Panc1 (cell line): ENCODE measurements around the gene VPS37B. TPM values are rescaled to one million over a fixed set of nuclear protein-coding genes. Genes with fewer than 3 reads are reported as not detected.

Experiments used
- ATAC-seq: fragments of 200-7000 bp; cut with Tn5 transposase; 2 replicates; pipeline ENCODE4 v1.9.1; 2020; ENCODE audit warnings: mild to moderate bottlenecking, moderate library complexity
- BruUV-seq: library from RNA; stranded (reverse); fragments of 400-500 nt; replicated peaks from 2 replicates; lab custom pipeline; 2021; lab: Mats Ljungman, UMichigan
- CTCF ChIA-PET: fragments of 300-600 bp; sonication (Branson Sonifier 250); formaldehyde crosslinking; loops from one replicate; lab custom pipeline; 2022; ENCODE audit warnings: antibody characterized with exemption; lab: Charles Lee
- POLR2A ChIA-PET: fragments of 300-600 bp; sonication (Branson Sonifier 250); formaldehyde crosslinking; loops from one replicate; lab custom pipeline; 2022; ENCODE audit warnings: antibody characterized with exemption; lab: Charles Lee
- DNase-seq: peaks from one replicate; pipeline ENCODE4 v3.0.0-alpha.2; 2010; ENCODE audit warnings: low read depth, low spot score
- H3K27ac ChIP-seq: 2 replicates; pipeline ENCODE4 v1.5.1; 2011; ENCODE audit warnings: mild to moderate bottlenecking, low read length, inconsistent platforms
- H3K27me3 ChIP-seq: fragments of 200-500 bp; sonication (Bioruptor generic); 2 replicates; pipeline ENCODE4 v1.6.0; 2014; ENCODE audit warnings: low read length, inconsistent platforms; ENCODE audit not compliant: control insufficient read depth, insufficient read depth
- H3K36me3 ChIP-seq: fragments of 200-500 bp; sonication (Bioruptor generic); 2 replicates; pipeline ENCODE4 v1.5.1; 2014; ENCODE audit warnings: inconsistent platforms, mild to moderate bottlenecking, low read length, moderate library complexity; ENCODE audit not compliant: control insufficient read depth, insufficient read depth
- H3K4me1 ChIP-seq: 2 replicates; pipeline ENCODE4 v1.5.1; 2011; ENCODE audit warnings: inconsistent platforms, mild to moderate bottlenecking, low read length, moderate library complexity; ENCODE audit not compliant: control insufficient read depth, insufficient read depth
- H3K4me3 ChIP-seq, 2 experiments: 2 replicates each; pipeline ENCODE4 v1.5.1; 2011 to 2012; ENCODE audit warnings: low read depth in 2 of 2, low read length in 2 of 2, mild to moderate bottlenecking in 2 of 2, inconsistent platforms in 1 of 2, moderate library complexity in 1 of 2
- H3K9me3 ChIP-seq: fragments of 200-500 bp; sonication (Bioruptor generic); 2 replicates; pipeline ENCODE4 v1.5.1; 2014; ENCODE audit warnings: low read depth, mild to moderate bottlenecking, inconsistent platforms, low read length, moderate library complexity; ENCODE audit not compliant: control insufficient read depth, insufficient read depth
- CTCF ChIP-seq: fragments of 450-650 bp; IDR thresholded peaks from 2 replicates; pipeline ENCODE4 v1.5.1; 2017; ENCODE audit warnings: mild to moderate bottlenecking
- POLR2AphosphoS5 ChIP-seq: IDR thresholded peaks from 2 replicates; pipeline ENCODE4 v1.6.1; 2012; ENCODE audit warnings: mild to moderate bottlenecking, low read depth, low read length, moderate library complexity
- REST ChIP-seq, 2 experiments: IDR thresholded peaks; 2 replicates each; pipeline ENCODE4 v1.6.1; 2011 to 2012; ENCODE audit warnings: low read depth in 2 of 2, control low read depth in 1 of 2, low read length in 1 of 2, mild to moderate bottlenecking in 1 of 2, moderate library complexity in 1 of 2; ENCODE audit not compliant: insufficient read depth in 1 of 2
- SIN3A ChIP-seq: IDR thresholded peaks from 2 replicates; pipeline ENCODE4 v1.6.1; 2012; ENCODE audit warnings: low read depth, mild to moderate bottlenecking, low read length, moderate library complexity, borderline replicate concordance; ENCODE audit not compliant: insufficient read depth
- TCF7L2 ChIP-seq: IDR thresholded peaks from 2 replicates; pipeline ENCODE4 v1.6.1; 2011; ENCODE audit warnings: mild to moderate bottlenecking, low read depth, low read length, inconsistent platforms
- in situ Hi-C: cut with HindIII; loops from 2 replicates; pipeline ENCODE4 v1.10.0; 2016; ENCODE audit warnings: low sequenced_read_pairs, low pct_unique_long_range_greater_than_20kb
- intact Hi-C: fragments of 100-400 bp; cut with micrococcal nuclease; formaldehyde crosslinking; loops from one replicate; pipeline ENCODE4 v1.10.0; 2022; ENCODE audit not compliant: unreplicated experiment
- total RNA-seq: library from RNA; stranded (reverse); gene quantifications from one replicate; pipeline ENCODE4 v1.2.1, GENCODE V29; 2021; ENCODE audit not compliant: unreplicated experiment

VPS37B gene
- total RNA-seq, 1 experiment from 2014 or later = 76.7 TPM

GRCh38 chr12:122903693-122904034, 7.7 kb upstream of the VPS37B start:
- POLR2A ChIA-PET = no interaction called here
- peak overlapping the region; percentile 26; the same call in 1 of the 2 replicates for H3K27ac ChIP-seq
- H3K36me3 ChIP-seq = no peaks in the 10 kb centered on the region
- H3K27me3 ChIP-seq = no peaks in the 10 kb centered on the region
- H3K4me3 ChIP-seq = no peak overlapping the region
- no TSS peak for BruUV-seq
- in situ Hi-C loops = no loop called here
- ATAC-seq (no peak), DNase-seq (no peak)
- H3K4me1 ChIP-seq = peaks cover 22% of the 10 kb centered on the region
- TF ChIP-seq CTCF (no peak), REST (IDR thresholded peaks at IDR 0.05; ENCODE audit: insufficient read depth in 1 of 2, low read depth in 2 of 2, low read length in 1 of 2) (no peak), POLR2AphosphoS5 (no peak), TCF7L2 (no peak), SIN3A (no peak)
- intact Hi-C loops = no loop called here
- no peaks in the 10 kb centered on the region for H3K9me3 ChIP-seq
- CTCF ChIA-PET = no interaction called here

GRCh38 chr12:122902854-122903692, 7.1 kb upstream of the VPS37B start:
- peak overlapping the region; percentile 26; the same call in 1 of the 2 replicates for H3K27ac ChIP-seq
- ATAC-seq (no peak), DNase-seq (no peak)
- TF ChIP-seq REST (IDR thresholded peaks at IDR 0.05; ENCODE audit: insufficient read depth in 1 of 2, low read depth in 2 of 2, low read length in 1 of 2) = no peak
- TF ChIP-seq CTCF = no peak
- no peak for TF ChIP-seq POLR2AphosphoS5
- no peak for TF ChIP-seq TCF7L2
- TF ChIP-seq SIN3A = no peak
- no peaks in the 10 kb centered on the region for H3K36me3 ChIP-seq
- H3K4me1 ChIP-seq = peaks cover 27% of the 10 kb centered on the region
- no peak overlapping the region for H3K4me3 ChIP-seq
- no peaks in the 10 kb centered on the region for H3K27me3 ChIP-seq
- in situ Hi-C loops (no loop called here), intact Hi-C loops (no loop called here)
- no peaks in the 10 kb centered on the region for H3K9me3 ChIP-seq
- POLR2A ChIA-PET = interaction anchor here (0.7 kb wide), 1 partner anchor 107 kb away, joined by 4 read pairs; no protein-coding TSS in a partner anchor
- CTCF ChIA-PET = interaction anchor here (0.6 kb wide), 2 partner anchors 16 to 246 kb away, joined by 3 to 4 read pairs; no protein-coding TSS in a partner anchor
- BruUV-seq = no TSS peak
